ENCODE data around the gene ITPKA.

ITPKA gene

GRCh38 chr15:41501931-41502794 is 8.5 kb downstream of the ITPKA start:
- Histone ChIP-seq H3K36me3 (ENCODE audit: control insufficient read depth, insufficient read depth, low read length) (no peaks in the 10 kb centered on the region), H3K4me3 (ENCODE audit: low read depth, low read length) (peak overlapping the region; percentile 59), H3K27me3 (ENCODE audit: control insufficient read depth, insufficient read depth, low read length) (peaks cover 98% of the 10 kb centered on the region), H3K9ac (ENCODE audit: low read length) (no peak overlapping the region), H3K4me1 (ENCODE audit: control insufficient read depth, insufficient read depth, low read length) (peaks cover 21% of the 10 kb centered on the region), H3K9me3 (ENCODE audit: control insufficient read depth, insufficient read depth, low read depth, low read length) (no peaks in the 10 kb centered on the region), H3K27ac (ENCODE audit: low read depth, low read length) (no peak overlapping the region)

- H3K27ac ChIP-seq (ENCODE audit: low read depth, low read length) = no peak overlapping the region
Measured at GRCh38 chr15:41502795-41503668, 9.4 kb downstream of the ITPKA start.

GRCh38 chr15:41503669-41504010 is 10.0 kb downstream of the ITPKA start:
- Histone ChIP-seq H3K36me3 (ENCODE audit: control insufficient read depth, insufficient read depth, low read length) (no peaks in the 10 kb centered on the region), H3K27me3 (ENCODE audit: control insufficient read depth, insufficient read depth, low read length) (peaks cover 97% of the 10 kb centered on the region), H3K27ac (ENCODE audit: low read depth, low read length) (no peak overlapping the region), H3K9me3 (ENCODE audit: control insufficient read depth, insufficient read depth, low read depth, low read length) (no peaks in the 10 kb centered on the region), H3K4me3 (ENCODE audit: low read depth, low read length) (no peak overlapping the region), H3K4me1 (ENCODE audit: control insufficient read depth, insufficient read depth, low read length) (peaks cover 21% of the 10 kb centered on the region), H3K9ac (ENCODE audit: low read length) (no peak overlapping the region)

More at GRCh38 chr15:41502795-41503668, 9.4 kb downstream of the ITPKA start:
- H3K4me1 ChIP-seq (ENCODE audit: control insufficient read depth, insufficient read depth, low read length) = peaks cover 21% of the 10 kb centered on the region
- H3K9ac ChIP-seq (ENCODE audit: low read length) = no peak overlapping the region
- no peaks in the 10 kb centered on the region for H3K36me3 ChIP-seq (ENCODE audit: control insufficient read depth, insufficient read depth, low read length)
- no peaks in the 10 kb centered on the region for H3K9me3 ChIP-seq (ENCODE audit: control insufficient read depth, insufficient read depth, low read depth, low read length)
- peaks cover 98% of the 10 kb centered on the region for H3K27me3 ChIP-seq (ENCODE audit: control insufficient read depth, insufficient read depth, low read length)
- peak overlapping the region; percentile 59 for H3K4me3 ChIP-seq (ENCODE audit: low read depth, low read length)

- no peak overlapping the region for H3K4me3 ChIP-seq (ENCODE audit: low read depth, low read length)
- H3K36me3 ChIP-seq (ENCODE audit: control insufficient read depth, insufficient read depth, low read length) = no peaks in the 10 kb centered on the region
- H3K4me1 ChIP-seq (ENCODE audit: control insufficient read depth, insufficient read depth, low read length) = peaks cover 21% of the 10 kb centered on the region
- no peak overlapping the region for H3K27ac ChIP-seq (ENCODE audit: low read depth, low read length)
- peaks cover 96% of the 10 kb centered on the region for H3K27me3 ChIP-seq (ENCODE audit: control insufficient read depth, insufficient read depth, low read length)
- no peak overlapping the region for H3K9ac ChIP-seq (ENCODE audit: low read length)
- H3K9me3 ChIP-seq (ENCODE audit: control insufficient read depth, insufficient read depth, low read depth, low read length) = no peaks in the 10 kb centered on the region
Measured at GRCh38 chr15:41504751-41505492, 11.2 kb downstream of the ITPKA start.

- no peaks in the 10 kb centered on the region for H3K9me3 ChIP-seq (ENCODE audit: control insufficient read depth, insufficient read depth, low read depth, low read length)
- H3K27me3 ChIP-seq (ENCODE audit: control insufficient read depth, insufficient read depth, low read length) = peaks cover 96% of the 10 kb centered on the region
- no peak overlapping the region for H3K4me3 ChIP-seq (ENCODE audit: low read depth, low read length)
- no peak overlapping the region for H3K9ac ChIP-seq (ENCODE audit: low read length)
- peaks cover 21% of the 10 kb centered on the region for H3K4me1 ChIP-seq (ENCODE audit: control insufficient read depth, insufficient read depth, low read length)
- H3K36me3 ChIP-seq (ENCODE audit: control insufficient read depth, insufficient read depth, low read length) = no peaks in the 10 kb centered on the region
- no peak overlapping the region for H3K27ac ChIP-seq (ENCODE audit: low read depth, low read length)
Measured at GRCh38 chr15:41505776-41506175, 12.1 kb downstream of the ITPKA start.

- H3K36me3 ChIP-seq (ENCODE audit: control insufficient read depth, insufficient read depth, low read length) = no peaks in the 10 kb centered on the region
- H3K4me1 ChIP-seq (ENCODE audit: control insufficient read depth, insufficient read depth, low read length) = peaks cover 12% of the 10 kb centered on the region
- H3K9ac ChIP-seq (ENCODE audit: low read length) = no peak overlapping the region
- no peaks in the 10 kb centered on the region for H3K9me3 ChIP-seq (ENCODE audit: control insufficient read depth, insufficient read depth, low read depth, low read length)
- H3K27ac ChIP-seq (ENCODE audit: low read depth, low read length) = no peak overlapping the region
- H3K27me3 ChIP-seq (ENCODE audit: control insufficient read depth, insufficient read depth, low read length) = peaks cover 96% of the 10 kb centered on the region
- H3K4me3 ChIP-seq (ENCODE audit: low read depth, low read length) = no peak overlapping the region
Measured at GRCh38 chr15:41506796-41507341, 13.2 kb downstream of the ITPKA start.

GRCh38 chr15:41507820-41508290 is 14.2 kb downstream of the ITPKA start:
- Histone ChIP-seq H3K9me3 (ENCODE audit: control insufficient read depth, insufficient read depth, low read depth, low read length) (no peaks in the 10 kb centered on the region), H3K9ac (ENCODE audit: low read length) (no peak overlapping the region), H3K4me1 (ENCODE audit: control insufficient read depth, insufficient read depth, low read length) (peaks cover 13% of the 10 kb centered on the region), H3K27ac (ENCODE audit: low read depth, low read length) (no peak overlapping the region), H3K27me3 (ENCODE audit: control insufficient read depth, insufficient read depth, low read length) (peaks cover 96% of the 10 kb centered on the region), H3K4me3 (ENCODE audit: low read depth, low read length) (no peak overlapping the region), H3K36me3 (ENCODE audit: control insufficient read depth, insufficient read depth, low read length) (no peaks in the 10 kb centered on the region)

- Histone ChIP-seq H3K9me3 (ENCODE audit: control insufficient read depth, insufficient read depth, low read depth, low read length) (no peaks in the 10 kb centered on the region), H3K4me1 (ENCODE audit: control insufficient read depth, insufficient read depth, low read length) (peaks cover 19% of the 10 kb centered on the region), H3K9ac (ENCODE audit: low read length) (no peak overlapping the region), H3K27ac (ENCODE audit: low read depth, low read length) (no peak overlapping the region), H3K27me3 (ENCODE audit: control insufficient read depth, insufficient read depth, low read length) (peaks cover 84% of the 10 kb centered on the region), H3K36me3 (ENCODE audit: control insufficient read depth, insufficient read depth, low read length) (no peaks in the 10 kb centered on the region), H3K4me3 (ENCODE audit: low read depth, low read length) (peak overlapping the region; percentile 59)
Measured at GRCh38 chr15:41510728-41511127, 17.1 kb downstream of the ITPKA start.

GRCh38 chr15:41511331-41511898 is 17.7 kb downstream of the ITPKA start:
- Histone ChIP-seq H3K9ac (ENCODE audit: low read length) (no peak overlapping the region), H3K4me1 (ENCODE audit: control insufficient read depth, insufficient read depth, low read length) (peaks cover 19% of the 10 kb centered on the region), H3K9me3 (ENCODE audit: control insufficient read depth, insufficient read depth, low read depth, low read length) (no peaks in the 10 kb centered on the region), H3K27ac (ENCODE audit: low read depth, low read length) (no peak overlapping the region), H3K27me3 (ENCODE audit: control insufficient read depth, insufficient read depth, low read length) (peaks cover 78% of the 10 kb centered on the region), H3K4me3 (ENCODE audit: low read depth, low read length) (peak overlapping the region; percentile 59), H3K36me3 (ENCODE audit: control insufficient read depth, insufficient read depth, low read length) (no peaks in the 10 kb centered on the region)

GRCh38 chr15:41511899-41512369 is 18.3 kb downstream of the ITPKA start:
- Histone ChIP-seq H3K4me1 (ENCODE audit: control insufficient read depth, insufficient read depth, low read length) (peaks cover 19% of the 10 kb centered on the region), H3K4me3 (ENCODE audit: low read depth, low read length) (peak overlapping the region; percentile 59), H3K27ac (ENCODE audit: low read depth, low read length) (no peak overlapping the region)

More at GRCh38 chr15:41511899-41512369, 18.3 kb downstream of the ITPKA start:
- Histone ChIP-seq H3K9ac (ENCODE audit: low read length) (no peak overlapping the region), H3K27me3 (ENCODE audit: control insufficient read depth, insufficient read depth, low read length) (peaks cover 73% of the 10 kb centered on the region), H3K9me3 (ENCODE audit: control insufficient read depth, insufficient read depth, low read depth, low read length) (no peaks in the 10 kb centered on the region), H3K36me3 (ENCODE audit: control insufficient read depth, insufficient read depth, low read length) (peaks cover 2% of the 10 kb centered on the region; the same call in 1 of the 2 replicates)

Measured in HUES6 (cell line).